K562 (cell line): ENCODE measurements around the gene TNFAIP1. TPM values are rescaled to one million over a fixed set of nuclear protein-coding genes. Genes with fewer than 3 reads are reported as not detected.

Experiments used
- ATAC-seq: fragments of 200-7000 bp; cut with Tn5 transposase; 3 replicates; pipeline ENCODE4 v1.9.1; 2020; ENCODE audit warnings: moderate library complexity
- BruUV-seq: library from RNA; stranded (reverse); fragments of 400-500 nt; replicated peaks from 2 replicates; lab custom pipeline; 2021; lab: Mats Ljungman, UMichigan
- CTCF ChIA-PET: fragments of 300-600 bp; formaldehyde crosslinking; extraction: SDS; loops from one replicate; lab custom pipeline; 2021; ENCODE audit warnings: low intra/inter-chr PET ratio; lab: Yijun Ruan, JAX
- POLR2A ChIA-PET: fragments of 300-600, 350-650 bp; sonication (Branson Sonifier 250); formaldehyde crosslinking; extraction: SDS; loops from one replicate; lab custom pipeline; 2021; ENCODE audit warnings: antibody characterized with exemption, inconsistent platforms; lab: Yijun Ruan, JAX
- DNase-seq, 4 experiments: peaks; one replicate each; pipeline versions ENCODE4 v3.0.0 to v3.0.0-alpha.2; 2011 to 2018; ENCODE audit warnings: low spot score in 3 of 4, mixed read lengths in 3 of 4; ENCODE audit errors: extremely low read depth in 1 of 4
- FAIRE-seq: peaks from 2 replicates; lab custom pipeline; 2011; peaks lifted over from hg19 to GRCh38; lab: Jason Lieb, UNC
- H2AFZ ChIP-seq: 2 replicates; pipeline ENCODE4 v1.6.0; 2011; ENCODE audit warnings: low read depth, low read length, control low read depth, inconsistent platforms
- H3K27ac ChIP-seq: fragments of 200-600 bp; 3 replicates; pipeline ENCODE4 v1.8.0; 2011; ENCODE audit warnings: low read depth, mild to moderate bottlenecking, control low read depth, inconsistent platforms, low read length, moderate library complexity, mixed read lengths; ENCODE audit errors: extremely low read depth
- H3K27me3 ChIP-seq, 2 experiments: fragments of 300-600 bp in 1 of 2; 2 replicates in 1 of 2; 3 replicates in 1 of 2; pipeline versions ENCODE4 v1.6.0 to v1.8.0; 2011; ENCODE audit warnings: inconsistent platforms in 2 of 2, low read length in 2 of 2, mild to moderate bottlenecking in 1 of 2, mixed read lengths in 1 of 2, moderate library complexity in 1 of 2; ENCODE audit not compliant: control insufficient read depth in 2 of 2, insufficient read depth in 2 of 2
- H3K36me3 ChIP-seq: fragments of 300-600 bp; 3 replicates; pipeline ENCODE4 v1.8.0; 2011; ENCODE audit warnings: mild to moderate bottlenecking, low read length, inconsistent platforms; ENCODE audit not compliant: control insufficient read depth, insufficient read depth
- H3K4me1 ChIP-seq, 2 experiments: fragments of 200-600 bp in 1 of 2; replicated peaks in 1 of 2; 2 replicates in 1 of 2; 3 replicates in 1 of 2; pipeline versions ENCODE4 v1.5.1 to v1.8.0; 2011; ENCODE audit warnings: inconsistent platforms in 2 of 2, low read length in 2 of 2, mild to moderate bottlenecking in 1 of 2, mixed read lengths in 1 of 2, moderate library complexity in 1 of 2; ENCODE audit not compliant: control insufficient read depth in 2 of 2, insufficient read depth in 2 of 2
- H3K4me2 ChIP-seq: 2 replicates; pipeline ENCODE4 v1.6.1; 2011; ENCODE audit warnings: low read length, control low read depth, inconsistent platforms, mixed read lengths; ENCODE audit not compliant: insufficient read depth
- H3K4me3 ChIP-seq: fragments of 200-600 bp; sonication (generic), shearing (Covaris generic); 2 replicates; pipeline ENCODE4 v1.5.1; 2016; ENCODE audit warnings: control low read depth, inconsistent platforms
- H3K79me2 ChIP-seq: fragments of 200-600 bp; 3 replicates; pipeline ENCODE4 v1.8.0; 2011; ENCODE audit warnings: low read length, inconsistent platforms; ENCODE audit not compliant: control insufficient read depth, insufficient read depth
- H3K9ac ChIP-seq, 2 experiments: 2 replicates each; pipeline versions ENCODE4 v1.6.0 to v1.6.1; 2011; ENCODE audit warnings: low read depth in 2 of 2, low read length in 2 of 2, control low read depth in 1 of 2, inconsistent platforms in 1 of 2, mild to moderate bottlenecking in 1 of 2, mixed read lengths in 1 of 2; ENCODE audit not compliant: insufficient read depth in 1 of 2
- H3K9me1 ChIP-seq: one replicate; pipeline ENCODE4 v1.6.0; 2011; ENCODE audit warnings: inconsistent platforms, mild to moderate bottlenecking, low read length, moderate library complexity; ENCODE audit not compliant: control insufficient read depth, insufficient read depth
- H3K9me3 ChIP-seq: replicated peaks from 2 replicates; pipeline ENCODE4 v1.5.1; 2011; ENCODE audit warnings: low read depth, low read length, inconsistent platforms; ENCODE audit not compliant: control insufficient read depth, insufficient read depth
- H4K20me1 ChIP-seq: replicated peaks from 2 replicates; pipeline ENCODE4 v1.6.1; 2011; ENCODE audit warnings: low read length, inconsistent platforms, mixed read lengths; ENCODE audit not compliant: control insufficient read depth, insufficient read depth
- ATF6 ChIP-seq: sonication (generic); formaldehyde crosslinking; IDR thresholded peaks from 2 replicates; pipeline ENCODE4 v1.4.0; 2020; ENCODE audit warnings: mild to moderate bottlenecking, missing genetic modification reagents
- CEBPZ ChIP-seq: fragments of 150-350 bp; IDR thresholded peaks from 2 replicates; pipeline ENCODE4 v1.6.1; 2014; ENCODE audit warnings: low read depth, mild to moderate bottlenecking, low read length, borderline replicate concordance
- CGGBP1 ChIP-seq: fragments of 250-450 bp; sonication (Bioruptor Pico); IDR thresholded peaks from 2 replicates; pipeline ENCODE4 v1.9.0; 2021; ENCODE audit warnings: mild to moderate bottlenecking
- HDAC8 ChIP-seq: fragments of 450-650 bp; IDR thresholded peaks from 2 replicates; pipeline ENCODE4 v1.6.1; 2016; ENCODE audit warnings: mild to moderate bottlenecking, missing genetic modification characterization, moderate library complexity, missing compliant biosample characterization
- RERE ChIP-seq: sonication (generic); formaldehyde crosslinking; IDR thresholded peaks from 2 replicates; pipeline ENCODE4 v1.8.0; 2023; ENCODE audit warnings: missing genetic modification reagents, mild to moderate bottlenecking, borderline replicate concordance
- SMARCE1 ChIP-seq: fragments of 450-650 bp; IDR thresholded peaks from 2 replicates; pipeline ENCODE4 v1.7.1; 2016; ENCODE audit warnings: mild to moderate bottlenecking
- STAT5A ChIP-seq: IDR thresholded peaks from 2 replicates; pipeline ENCODE4 v1.6.1; 2012; ENCODE audit warnings: low read length, inconsistent platforms, borderline replicate concordance
- TGIF2 ChIP-seq: sonication (generic); formaldehyde crosslinking; IDR thresholded peaks from 2 replicates; pipeline ENCODE4 v1.8.1; 2022; ENCODE audit warnings: mild to moderate bottlenecking, missing genetic modification reagents, moderate library complexity
- ZBTB1 ChIP-seq: sonication (generic); formaldehyde crosslinking; IDR thresholded peaks from 2 replicates; pipeline ENCODE4 v1.8.1; 2023; ENCODE audit warnings: missing genetic modification reagents, low read depth, mild to moderate bottlenecking, borderline replicate concordance
- ZBTB17 ChIP-seq: fragments of 450-650 bp; formaldehyde crosslinking; IDR thresholded peaks from 2 replicates; pipeline ENCODE4 v1.4.0; 2020; ENCODE audit warnings: mild to moderate bottlenecking
- ZNF316 ChIP-seq: fragments of 450-650 bp; IDR thresholded peaks from 2 replicates; pipeline ENCODE4 v1.6.1; 2016
- ZNF668 ChIP-seq: fragments of 250-450 bp; sonication (Bioruptor Pico); IDR thresholded peaks from 2 replicates; pipeline ENCODE4 v1.8.0; 2022; ENCODE audit warnings: mild to moderate bottlenecking, inconsistent platforms
- WGBS: fragments of 100-300 bp; shearing (Covaris generic); methylation state at CpG from one replicate; pipeline ENCODE4 v1.1.6; 2016; ENCODE audit warnings: low coverage, mixed read lengths; ENCODE audit not compliant: insufficient coverage; ENCODE audit errors: missing lambda C conversion rate; 5-methylcytosine and 5-hydroxymethylcytosine counted together
- in situ Hi-C: fragments of 300-500 bp; cut with MboI; formaldehyde crosslinking; loops from 4 replicates; pipeline ENCODE4 v1.15.0; 2018; ENCODE audit warnings: inconsistent platforms, mixed read lengths
- intact Hi-C: fragments of 100-400 bp; cut with micrococcal nuclease; formaldehyde crosslinking; loops from 2 replicates; pipeline ENCODE4 v1.14.2; 2022
- polyA plus RNA-seq, 8 experiments: library from polyadenylated mRNA; depleted of rRNA in 4 of 8; stranded (reverse) in 5 of 8; unstranded in 3 of 8; fragments of >200 nt; fragmentation: Nextera tagmentation in 2 of 8; fragmentation: Illumina TruSeq in 1 of 8; extraction: Ambion mirVana in 2 of 8; extraction: Trizol in 1 of 8; gene quantifications; 2 replicates each; pipeline versions ENCODE4 v1.2.1 to v1.2.3, GENCODE V29; 2011 to 2014; ENCODE audit warnings: inconsistent platforms in 1 of 8, missing spikeins in 1 of 8
- total RNA-seq, 7 experiments: library from RNA; depleted of rRNA in 6 of 7; stranded (reverse); fragments of >200 nt in 6 of 7; fragmentation: Illumina TruSeq in 2 of 7; extraction: Trizol in 2 of 7; gene quantifications; 2 replicates each; pipeline versions ENCODE4 v1.2.1 to v1.2.3, GENCODE V29; 2011 to 2021; ENCODE audit warnings: low replicate concordance in 1 of 7

Gene TNFAIP1
- total and polyA plus RNA-seq, 9 of the 15 experiments (the other 6 are each of a cell fraction or from before 2014, with no cell fraction given): 2.1 to 20.1 (median 8.2) TPM

GRCh38 chr17:28372945-28373274 is 37.3 kb downstream of the TNFAIP1 start:
- H3K27ac ChIP-seq: no peak overlapping the region
- ChIA-PET POLR2A (interaction anchor here (1.2 kb wide), 1 partner anchor 15 kb away, joined by 5 read pairs; the partner anchor contains the start of gene POLDIP2), CTCF (no interaction called here)
- no peak overlapping the region for H3K4me3 ChIP-seq
- intact Hi-C loops: no loop called here
- no peak overlapping the region for H2AFZ ChIP-seq
- peaks cover 16 to 35% of the 10 kb centered on the region in 2 experiments for H3K4me1 ChIP-seq
- H3K27me3 ChIP-seq: peaks cover 0 to 4% of the 10 kb centered on the region in 2 experiments; a peak in 1 of 5 replicates
- FAIRE-seq (no peak), DNase-seq (no peak), ATAC-seq (no peak)
- H3K36me3 ChIP-seq: no peaks in the 10 kb centered on the region
- peaks cover 5% of the 10 kb centered on the region for H3K9me1 ChIP-seq
- in situ Hi-C loops: no loop called here
- peaks cover 14% of the 10 kb centered on the region for H4K20me1 ChIP-seq
- no peak overlapping the region for H3K4me2 ChIP-seq
- no peaks in the 10 kb centered on the region for H3K9me3 ChIP-seq
- BruUV-seq: no TSS peak
- H3K9ac ChIP-seq: no peak overlapping the region
- no peaks in the 10 kb centered on the region for H3K79me2 ChIP-seq
- 32% methylated on average over 2 of the region's 6 CpGs for WGBS
- TF ChIP-seq RERE (CRISPR knock-in tag): no peak
- no peak for TF ChIP-seq ZNF316
- TF ChIP-seq SMARCE1: no peak
- no peak for TF ChIP-seq ATF6 (CRISPR knock-in tag)
- no peak for TF ChIP-seq STAT5A
- TF ChIP-seq ZNF668: no peak
- no peak for TF ChIP-seq CGGBP1 (CRISPR knock-in tag)
- no peak for TF ChIP-seq ZBTB17 (CRISPR knock-in tag)
- no peak for TF ChIP-seq CEBPZ
- no peak for TF ChIP-seq HDAC8 (tag)
- TF ChIP-seq ZBTB1 (CRISPR knock-in tag): no peak
- TF ChIP-seq TGIF2: no peak
